Stimulated activated naive CD8-positive, alpha-beta T cell treated with anti-CD3 and anti-CD28 coated beads, Interleukin-15, amount 100 ng/mL, for 72 hours (primary cell): Measurements from ENCODE around the gene DCHS2.
A peak's percentile ranks its signal among the peaks of the same experiment; 100 is the strongest.

Experiments used
- ATAC-seq: fragments of 150-1000 bp; cut with Tn5 transposase; 2 replicates; pipeline ENCODE4 v1.10.0; 2021; ENCODE audit warnings: mild to moderate bottlenecking, moderate library complexity
- DNase-seq, 2 donors: peaks; one replicate each; pipeline ENCODE4 v3.0.0; 2021 to 2022
- H3K27ac Mint-ChIP-seq, 2 donors: one replicate each; pipeline ENCODE4 v1.8.0; 2022; ENCODE audit warnings: mild to moderate bottlenecking in 2 of 2, mixed read lengths in 2 of 2, moderate library complexity in 2 of 2
- H3K27me3 Mint-ChIP-seq: one replicate; pipeline ENCODE4 v1.8.0; 2022; ENCODE audit warnings: mixed read lengths
- H3K4me1 Mint-ChIP-seq: one replicate; pipeline ENCODE4 v1.8.0; 2022; ENCODE audit warnings: mild to moderate bottlenecking, mixed read lengths
- H3K4me3 Mint-ChIP-seq, 2 donors: one replicate each; pipeline ENCODE4 v1.8.0; 2022; ENCODE audit warnings: mild to moderate bottlenecking in 2 of 2, mixed read lengths in 2 of 2, moderate library complexity in 1 of 2
- H3K9me3 Mint-ChIP-seq, 2 donors: one replicate each; pipeline ENCODE4 v1.8.0; 2022; ENCODE audit warnings: mixed read lengths in 2 of 2

DCHS2 gene

GRCh38 chr4:154471526-154472331 is 19.9 kb downstream of the DCHS2 start:
- H3K27me3 Mint-ChIP-seq: peaks cover 38% of the 10 kb centered on the region
- H3K27ac Mint-ChIP-seq: no peak overlapping the region
- no peaks in the 10 kb centered on the region for H3K4me1 Mint-ChIP-seq
- no peaks in the 10 kb centered on the region for H3K9me3 Mint-ChIP-seq
- no peak overlapping the region for H3K4me3 Mint-ChIP-seq
- DNase-seq (no peak), ATAC-seq (no peak)

- Mint-ChIP-seq H3K4me1 (no peaks in the 10 kb centered on the region), H3K27ac (no peak overlapping the region), H3K9me3 (no peaks in the 10 kb centered on the region), H3K4me3 (no peak overlapping the region), H3K27me3 (peaks cover 33% of the 10 kb centered on the region)
- DNase-seq (no peak), ATAC-seq (no peak)
Observed at GRCh38 chr4:154471032-154471431, 20.6 kb downstream of the DCHS2 start.

GRCh38 chr4:154467886-154468285 is 23.7 kb downstream of the DCHS2 start:
- Mint-ChIP-seq H3K4me1 (no peaks in the 10 kb centered on the region), H3K4me3 (no peak overlapping the region), H3K27ac (no peak overlapping the region), H3K9me3 (no peaks in the 10 kb centered on the region), H3K27me3 (peaks cover 17% of the 10 kb centered on the region)
- no peak for DNase-seq
- ATAC-seq: no peak

GRCh38 chr4:154466336-154466735 is 25.3 kb downstream of the DCHS2 start:
- H3K4me1 Mint-ChIP-seq: no peaks in the 10 kb centered on the region
- no peak for ATAC-seq
- H3K27me3 Mint-ChIP-seq: peaks cover 19% of the 10 kb centered on the region
- no peak for DNase-seq
- H3K4me3 Mint-ChIP-seq: no peak overlapping the region
- no peaks in the 10 kb centered on the region for H3K9me3 Mint-ChIP-seq
- H3K27ac Mint-ChIP-seq: no peak overlapping the region

- DNase-seq: no peak
- no peaks in the 10 kb centered on the region for H3K4me1 Mint-ChIP-seq
Observed at GRCh38 chr4:154465085-154465484, 26.5 kb downstream of the DCHS2 start.

GRCh38 chr4:154464654-154465053 is 26.9 kb downstream of the DCHS2 start:
- no peak overlapping the region for H3K27ac Mint-ChIP-seq
- H3K27me3 Mint-ChIP-seq: peaks cover 17% of the 10 kb centered on the region
- no peaks in the 10 kb centered on the region for H3K4me1 Mint-ChIP-seq
- DNase-seq (no peak), ATAC-seq (no peak)
- H3K4me3 Mint-ChIP-seq: no peak overlapping the region
- H3K9me3 Mint-ChIP-seq: no peaks in the 10 kb centered on the region

More at GRCh38 chr4:154465085-154465484, 26.5 kb downstream of the DCHS2 start:
- peaks cover 17% of the 10 kb centered on the region for H3K27me3 Mint-ChIP-seq
- no peak overlapping the region for H3K27ac Mint-ChIP-seq
- H3K9me3 Mint-ChIP-seq: no peaks in the 10 kb centered on the region
- no peak overlapping the region for H3K4me3 Mint-ChIP-seq
- no peak for ATAC-seq

GRCh38 chr4:154462081-154462810 is 29.4 kb downstream of the DCHS2 start:
- no peak for DNase-seq
- no peaks in the 10 kb centered on the region for H3K9me3 Mint-ChIP-seq
- no peak for ATAC-seq
- peaks cover 23% of the 10 kb centered on the region for H3K27me3 Mint-ChIP-seq
- H3K4me1 Mint-ChIP-seq: no peaks in the 10 kb centered on the region
- no peak overlapping the region for H3K4me3 Mint-ChIP-seq
- no peak overlapping the region for H3K27ac Mint-ChIP-seq

- ATAC-seq (no peak), DNase-seq (no peak)
- peaks cover 29% of the 10 kb centered on the region for H3K27me3 Mint-ChIP-seq
- no peaks in the 10 kb centered on the region for H3K4me1 Mint-ChIP-seq
- H3K9me3 Mint-ChIP-seq: no peaks in the 10 kb centered on the region
- no peak overlapping the region for H3K4me3 Mint-ChIP-seq
- H3K27ac Mint-ChIP-seq: no peak overlapping the region
Observed at GRCh38 chr4:154457471-154457870, 34.1 kb downstream of the DCHS2 start.

- DNase-seq: no peak
- ATAC-seq: no peak
- Mint-ChIP-seq H3K27me3 (peaks cover 24% of the 10 kb centered on the region), H3K4me3 (no peak overlapping the region), H3K9me3 (no peaks in the 10 kb centered on the region), H3K27ac (no peak overlapping the region), H3K4me1 (no peaks in the 10 kb centered on the region)
Observed at GRCh38 chr4:154456889-154457288, 34.7 kb downstream of the DCHS2 start.

- Mint-ChIP-seq H3K4me3 (no peak overlapping the region), H3K9me3 (no peaks in the 10 kb centered on the region), H3K27ac (peak overlapping the region in 1 of 2 donors; percentile 37), H3K4me1 (no peaks in the 10 kb centered on the region), H3K27me3 (peaks cover 21% of the 10 kb centered on the region)
- DNase-seq: no peak
- no peak for ATAC-seq
Observed at GRCh38 chr4:154456240-154456639, 35.4 kb downstream of the DCHS2 start.

- H3K27ac Mint-ChIP-seq: no peak overlapping the region
- no peaks in the 10 kb centered on the region for H3K4me1 Mint-ChIP-seq
- H3K4me3 Mint-ChIP-seq: no peak overlapping the region
- DNase-seq (no peak), ATAC-seq (no peak)
- peaks cover 21% of the 10 kb centered on the region for H3K27me3 Mint-ChIP-seq
- H3K9me3 Mint-ChIP-seq: no peaks in the 10 kb centered on the region
Observed at GRCh38 chr4:154455111-154455510, 36.5 kb downstream of the DCHS2 start.

- ATAC-seq: no peak
- no peaks in the 10 kb centered on the region for H3K9me3 Mint-ChIP-seq
- DNase-seq: no peak
- peaks cover 18% of the 10 kb centered on the region for H3K27me3 Mint-ChIP-seq
- no peak overlapping the region for H3K27ac Mint-ChIP-seq
- no peaks in the 10 kb centered on the region for H3K4me1 Mint-ChIP-seq
- H3K4me3 Mint-ChIP-seq: no peak overlapping the region
Observed at GRCh38 chr4:154454710-154455109, 36.9 kb downstream of the DCHS2 start.

- H3K4me3 Mint-ChIP-seq: no peak overlapping the region
- H3K4me1 Mint-ChIP-seq: no peaks in the 10 kb centered on the region
- H3K27me3 Mint-ChIP-seq: peaks cover 6% of the 10 kb centered on the region
- DNase-seq: no peak
- no peak for ATAC-seq
- H3K9me3 Mint-ChIP-seq: no peaks in the 10 kb centered on the region
- no peak overlapping the region for H3K27ac Mint-ChIP-seq
Observed at GRCh38 chr4:154452798-154453346, 38.7 kb downstream of the DCHS2 start.

- DNase-seq (no peak), ATAC-seq (no peak)
- Mint-ChIP-seq H3K27me3 (peaks cover under 1% of the 10 kb centered on the region), H3K27ac (no peak overlapping the region), H3K4me1 (no peaks in the 10 kb centered on the region), H3K9me3 (no peaks in the 10 kb centered on the region), H3K4me3 (no peak overlapping the region)
Observed at GRCh38 chr4:154450966-154451365, 40.6 kb downstream of the DCHS2 start.

- DNase-seq (no peak), ATAC-seq (no peak)
- Mint-ChIP-seq H3K27me3 (no peaks in the 10 kb centered on the region), H3K9me3 (no peaks in the 10 kb centered on the region), H3K4me3 (no peak overlapping the region), H3K27ac (no peak overlapping the region), H3K4me1 (no peaks in the 10 kb centered on the region)
Observed at GRCh38 chr4:154444958-154445357, 46.6 kb downstream of the DCHS2 start.

GRCh38 chr4:154441982-154442381 is 49.6 kb downstream of the DCHS2 start:
- no peaks in the 10 kb centered on the region for H3K4me1 Mint-ChIP-seq
- no peak overlapping the region for H3K27ac Mint-ChIP-seq
- no peak for DNase-seq
- H3K4me3 Mint-ChIP-seq: no peak overlapping the region
- ATAC-seq: no peak
- H3K9me3 Mint-ChIP-seq: no peaks in the 10 kb centered on the region
- H3K27me3 Mint-ChIP-seq: no peaks in the 10 kb centered on the region
